ENCODE measurements around the gene MYH7. TPM values are rescaled to one million over a fixed set of nuclear protein-coding genes. Genes with fewer than 3 reads are reported as not detected.
"Not testable (repeated sequence)": the region's sequence is repeated elsewhere in the genome, so short reads cannot be mapped to it uniquely, and the experiment has no call there.

Gene MYH7
- total and polyA plus RNA-seq, 2 of the 4 experiments (the other 2 are of a cell fraction) = not detected

DNA sequence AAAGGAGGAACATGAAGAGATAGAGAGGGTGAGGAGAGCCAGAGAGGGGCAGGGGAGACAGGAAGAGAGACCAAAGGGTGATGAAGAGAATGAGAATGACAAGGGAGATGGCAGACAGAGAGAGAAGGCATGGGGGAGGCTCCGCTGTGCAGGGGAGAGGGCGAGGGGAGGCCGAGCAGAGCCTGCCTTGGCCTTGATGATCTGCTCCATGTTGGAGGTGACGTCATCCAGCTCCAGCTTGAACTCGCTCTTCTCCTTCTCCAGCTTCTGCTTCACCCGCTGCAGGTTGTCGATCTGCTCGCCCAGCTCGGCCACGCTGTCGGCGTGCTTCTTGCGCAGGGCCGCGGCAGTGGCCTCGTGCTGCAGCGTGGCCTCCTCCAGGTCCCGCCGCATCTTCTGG is 45.6 kb downstream of the MYH7 start:
- H2BK15ac ChIP-seq (ENCODE audit: low read depth, low read length); H3K27ac ChIP-seq (ENCODE audit: insufficient read depth, low read length); H3K9ac ChIP-seq (ENCODE audit: low read depth, low read length); H3K23ac ChIP-seq (ENCODE audit: low read depth, low read length); H3K56ac ChIP-seq (ENCODE audit: extremely low read depth, insufficient read depth, low read length); H3K18ac ChIP-seq (ENCODE audit: low read depth, low read length); in situ Hi-C loops (cut with MboI; ENCODE audit: low sequenced_read_pairs); H3K9me1 ChIP-seq (ENCODE audit: insufficient read depth, low read length); H3K4ac ChIP-seq (ENCODE audit: low read depth, low read length); H2BK20ac ChIP-seq (ENCODE audit: low read depth, low read length); H2AK9ac ChIP-seq (replicated peaks; ENCODE audit: low read depth, low read length, poor library complexity); H2AK5ac ChIP-seq (ENCODE audit: low read depth, low read length); intact Hi-C loops (cut with micrococcal nuclease); BruUV-seq (replicated peaks); H3K4me2 ChIP-seq (ENCODE audit: low read depth, low read length); H3K4me3 ChIP-seq (ENCODE audit: insufficient read depth, low read depth, low read length); H4K91ac ChIP-seq (ENCODE audit: insufficient read depth, low read depth, low read length); H3K36me3 ChIP-seq (ENCODE audit: control insufficient read depth, insufficient read depth, low read length); DNase-seq; H2BK120ac ChIP-seq (ENCODE audit: low read depth, low read length); H3K9me3 ChIP-seq (ENCODE audit: control insufficient read depth, insufficient read depth, low read length); H3K4me1 ChIP-seq (ENCODE audit: control insufficient read depth, insufficient read depth, low read length); POLR2A ChIA-PET (ENCODE audit: unreplicated experiment); H4K5ac ChIP-seq (ENCODE audit: low read depth, low read length); H2AFZ ChIP-seq (replicated peaks; ENCODE audit: low read length, poor library complexity); H2BK5ac ChIP-seq (ENCODE audit: low read depth, low read length, poor library complexity, severe bottlenecking); dilution Hi-C loops (cut with HindIII; ENCODE audit: low sequenced_read_pairs, unreplicated experiment); H4K20me1 ChIP-seq (ENCODE audit: insufficient read depth, low read length); H4K8ac ChIP-seq (ENCODE audit: low read depth in 2 of 2, low read length in 2 of 2); ATAC-seq (ENCODE audit: low read depth); H3K79me1 ChIP-seq (ENCODE audit: low read depth in 1 of 2, low read length in 2 of 2); CTCF ChIA-PET; H3K14ac ChIP-seq (replicated peaks; ENCODE audit: low read depth, low read length): not testable (repeated sequence)
- H3K27me3 ChIP-seq (ENCODE audit: control insufficient read depth, insufficient read depth, low read length) = peaks cover 34% of the 10 kb centered on the region
- whole genome bisulfite sequencing, 2 experiments (ENCODE audit: extremely low coverage in 2 of 2, insufficient read length in 1 of 2) = no CpG with 5 or more reads among the region's 19 CpGs
